GM23338 (cell line): ENCODE data around the gene PPM1F.

ENCODE experiments used
- CTCF ChIP-seq, 2 experiments: fragments of 200-600 bp in 1 of 2; sonication (generic) in 1 of 2; conservative IDR thresholded peaks; 2 replicates each; pipeline versions ENCODE4 v1.5.1 to v1.6.1; 2016 to 2017; ENCODE audit warnings: antibody characterized with exemption in 2 of 2, low read depth in 2 of 2, mild to moderate bottlenecking in 2 of 2, moderate library complexity in 1 of 2
- EZH2 ChIP-seq: fragments of 200-600 bp; sonication (generic); IDR thresholded peaks from one replicate; pipeline ENCODE4 v1.8.0; 2017; ENCODE audit warnings: antibody characterized with exemption, mild to moderate bottlenecking, low read depth; ENCODE audit not compliant: unreplicated experiment
- EZH2phosphoT487 ChIP-seq: fragments of 200-600 bp; sonication (generic); IDR thresholded peaks from one replicate; pipeline ENCODE4 v1.8.1; 2018; ENCODE audit warnings: antibody characterized with exemption; ENCODE audit not compliant: unreplicated experiment
- POLR2AphosphoS5 ChIP-seq: IDR thresholded peaks from 2 replicates; pipeline ENCODE4 v1.6.1; 2016; ENCODE audit warnings: antibody characterized with exemption, low read depth
- REST ChIP-seq: IDR thresholded peaks from one replicate; pipeline ENCODE4 v1.6.1; 2018; ENCODE audit warnings: antibody characterized with exemption; ENCODE audit not compliant: unreplicated experiment
- STAT1 ChIP-seq: IDR thresholded peaks from one replicate; pipeline ENCODE4 v1.6.1; 2016; ENCODE audit warnings: antibody characterized with exemption; ENCODE audit not compliant: unreplicated experiment
- ZNF114 ChIP-seq: fragments of 250-450 bp; sonication (Bioruptor Pico); IDR thresholded peaks from 2 replicates; pipeline ENCODE4 v1.5.0; 2020; ENCODE audit warnings: mild to moderate bottlenecking, moderate library complexity
- ZNF331 ChIP-seq: fragments of 250-450 bp; sonication (Bioruptor Pico); IDR thresholded peaks from 2 replicates; pipeline ENCODE4 v1.5.0; 2020; ENCODE audit warnings: low read depth, mild to moderate bottlenecking, moderate library complexity

GRCh38 chr22:21968452-21969129 lies 15.9 kb upstream of the PPM1F start:
- TF ChIP-seq EZH2phosphoT487 (no peak), EZH2 (no peak), POLR2AphosphoS5 (no peak), CTCF (conservative IDR thresholded peaks at IDR 0.05; ENCODE audit: low read depth in 2 of 2) (no peak), STAT1 (no peak), ZNF331 (CRISPR knock-in tag) (no peak), REST (no peak), ZNF114 (CRISPR knock-in tag) (no peak)
